ENCODE measurements around the gene PTPN2.

DNA sequence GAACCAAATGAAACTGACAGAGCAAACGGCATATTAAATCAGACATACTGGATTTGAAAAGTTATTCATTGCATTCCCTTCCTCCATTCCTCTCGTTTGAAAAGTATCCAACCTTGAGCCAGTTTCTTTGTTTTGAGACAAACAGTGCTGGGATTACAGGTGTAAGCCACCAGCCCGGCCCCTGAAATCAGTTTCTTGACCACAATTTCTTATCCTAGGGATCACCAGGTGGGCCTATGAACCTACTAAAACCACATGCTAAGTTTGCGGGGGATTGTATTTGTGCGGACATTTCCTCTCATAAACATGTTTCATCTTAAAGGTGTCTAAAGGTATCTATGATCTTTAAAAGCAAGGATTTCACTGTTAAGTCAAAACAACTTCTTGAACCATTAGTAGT is 11.6 kb downstream of the PTPN2 start:
- TF ChIP-seq CTCF (IDR thresholded peaks at IDR 0.05) (no peak), POLR2A (IDR thresholded peaks at IDR 0.05) (no peak)
